OCI-LY7 (cell line): ENCODE results near the gene PLEKHH1. TPM values are rescaled to one million over a fixed set of nuclear protein-coding genes. Genes with fewer than 3 reads are reported as not detected.

Source experiments
- BruUV-seq: library from RNA; stranded (reverse); fragments of 400-500 nt; replicated peaks from 2 replicates; lab custom pipeline; 2021; lab: Mats Ljungman, UMichigan
- CTCF ChIA-PET: fragments of 300-600 bp; sonication (Branson Sonifier 250); formaldehyde crosslinking; loops from one replicate; lab custom pipeline; 2022; ENCODE audit warnings: antibody characterized with exemption; ENCODE audit not compliant: unreplicated experiment; lab: Charles Lee
- POLR2A ChIA-PET: fragments of 300-600 bp; sonication (Branson Sonifier 250); formaldehyde crosslinking; loops from one replicate; lab custom pipeline; 2022; ENCODE audit warnings: antibody characterized with exemption; lab: Charles Lee
- DNase-seq: peaks from one replicate; pipeline ENCODE4 v3.0.0-alpha.2; 2015; ENCODE audit warnings: low spot score
- H2AFZ ChIP-seq: fragments of 200-600 bp; sonication (generic), shearing (Covaris generic); 2 replicates; pipeline ENCODE4 v1.6.1; 2014; ENCODE audit warnings: mild to moderate bottlenecking, antibody characterized with exemption, low read length, moderate library complexity
- H3K27ac ChIP-seq: fragments of 200-600 bp; sonication (generic); 2 replicates; pipeline ENCODE4 v1.5.1; 2014; ENCODE audit warnings: mixed run types, low read depth, mild to moderate bottlenecking, moderate library complexity, low read length, inconsistent platforms; ENCODE audit not compliant: poor library complexity, severe bottlenecking
- H3K36me3 ChIP-seq: fragments of 200-600 bp; sonication (generic); 2 replicates; pipeline ENCODE4 v1.6.1; 2014; ENCODE audit warnings: mild to moderate bottlenecking, antibody characterized with exemption, low read length, moderate library complexity, mixed read lengths; ENCODE audit not compliant: insufficient read depth
- H3K4me1 ChIP-seq: fragments of 200-600 bp; sonication (generic); 2 replicates; pipeline ENCODE4 v1.5.1; 2014; ENCODE audit warnings: mild to moderate bottlenecking, low read length; ENCODE audit not compliant: insufficient read depth, poor library complexity, severe bottlenecking
- H3K4me2 ChIP-seq: fragments of 200-600 bp; sonication (generic); 2 replicates; pipeline ENCODE4 v1.6.1; 2014; ENCODE audit warnings: mild to moderate bottlenecking, low read length
- H3K4me3 ChIP-seq: fragments of 200-600 bp; sonication (generic); 2 replicates; pipeline ENCODE4 v1.5.1; 2014; ENCODE audit warnings: mild to moderate bottlenecking, low read depth, low read length; ENCODE audit not compliant: poor library complexity, severe bottlenecking
- H3K79me2 ChIP-seq: fragments of 200-600 bp; sonication (generic); 2 replicates; pipeline ENCODE4 v1.6.1; 2016; ENCODE audit warnings: low read depth, mild to moderate bottlenecking, low read length, moderate library complexity, mixed read lengths; ENCODE audit not compliant: insufficient read depth
- H3K9me2 ChIP-seq: fragments of 200-600 bp; sonication (generic); 2 replicates; pipeline ENCODE4 v1.6.1; 2016; ENCODE audit warnings: mild to moderate bottlenecking, low read length, mixed read lengths; ENCODE audit not compliant: insufficient read depth
- H3K9me3 ChIP-seq: fragments of 200-600 bp; sonication (generic); 2 replicates; pipeline ENCODE4 v1.6.1; 2014; ENCODE audit warnings: mild to moderate bottlenecking, mixed run types, low read length, mixed read lengths
- H4K20me1 ChIP-seq: fragments of 200-600 bp; sonication (generic); 2 replicates; pipeline ENCODE4 v1.6.1; 2014; ENCODE audit warnings: mild to moderate bottlenecking, antibody characterized with exemption, low read length, moderate library complexity, mixed read lengths; ENCODE audit not compliant: insufficient read depth
- EZH2phosphoT487 ChIP-seq: fragments of 200-600 bp; sonication (generic); IDR thresholded peaks from 2 replicates; pipeline ENCODE4 v1.6.1; 2018; ENCODE audit warnings: low read depth, borderline replicate concordance, mild to moderate bottlenecking, mixed run types, antibody characterized with exemption, low read length, moderate library complexity, mixed read lengths
- intact Hi-C: fragments of 100-400 bp; cut with micrococcal nuclease; formaldehyde crosslinking; loops from one replicate; pipeline ENCODE4 v1.10.0; 2022; ENCODE audit not compliant: unreplicated experiment
- total RNA-seq, 2 experiments: library from RNA; depleted of rRNA in 1 of 2; stranded (reverse); fragments of >200 nt in 1 of 2; shearing (Covaris generic) in 1 of 2; gene quantifications; 2 replicates each; pipeline ENCODE4 v1.2.3, GENCODE V29; 2014 to 2022
- TF ChIP-seq, protein P1 (sequence below): fragments of 200-600 bp; sonication (generic); conservative IDR thresholded peaks from 2 replicates; pipeline ENCODE4 v1.5.1; 2014; ENCODE audit warnings: mild to moderate bottlenecking, antibody characterized with exemption, low read length, moderate library complexity, mixed read lengths

The PLEKHH1 gene
- total RNA-seq, 2 experiments from 2014 or later = not detected

DNA sequence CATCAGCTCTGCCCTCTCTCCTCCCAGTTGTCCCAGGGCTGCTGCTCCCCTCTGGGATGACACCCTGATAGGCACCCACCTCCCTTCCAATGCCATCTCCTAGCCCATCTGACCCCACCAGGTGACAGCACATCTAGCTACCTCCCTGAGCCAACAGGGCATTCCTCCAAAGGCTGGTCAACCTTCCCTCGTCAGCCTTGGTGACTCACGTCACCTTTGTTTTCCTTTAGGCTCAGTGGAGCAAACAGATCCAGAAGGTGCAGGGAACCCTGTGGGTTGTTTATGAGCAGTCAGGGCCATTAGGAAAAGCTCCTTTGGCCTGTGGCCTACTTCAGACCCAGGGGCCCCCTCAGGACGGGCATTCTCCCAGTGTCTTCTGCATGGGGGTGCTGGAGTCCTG, 34.6 kb downstream of the PLEKHH1 start:
- ChIA-PET POLR2A (no interaction called here), CTCF (no interaction called here)
- Histone ChIP-seq H3K4me2 (no peak overlapping the region), H3K4me3 (no peak overlapping the region), H3K79me2 (no peaks in the 10 kb centered on the region), H3K9me2 (no peaks in the 10 kb centered on the region), H4K20me1 (no peaks in the 10 kb centered on the region), H3K27ac (no peak overlapping the region), H3K4me1 (no peaks in the 10 kb centered on the region), H2AFZ (no peak overlapping the region), H3K36me3 (no peaks in the 10 kb centered on the region), H3K9me3 (no peaks in the 10 kb centered on the region)
- BruUV-seq = no TSS peak
- intact Hi-C loops = no loop called here
- no peak for DNase-seq
- TF ChIP-seq EZH2phosphoT487 = no peak
- TF ChIP-seq, protein P1, sequence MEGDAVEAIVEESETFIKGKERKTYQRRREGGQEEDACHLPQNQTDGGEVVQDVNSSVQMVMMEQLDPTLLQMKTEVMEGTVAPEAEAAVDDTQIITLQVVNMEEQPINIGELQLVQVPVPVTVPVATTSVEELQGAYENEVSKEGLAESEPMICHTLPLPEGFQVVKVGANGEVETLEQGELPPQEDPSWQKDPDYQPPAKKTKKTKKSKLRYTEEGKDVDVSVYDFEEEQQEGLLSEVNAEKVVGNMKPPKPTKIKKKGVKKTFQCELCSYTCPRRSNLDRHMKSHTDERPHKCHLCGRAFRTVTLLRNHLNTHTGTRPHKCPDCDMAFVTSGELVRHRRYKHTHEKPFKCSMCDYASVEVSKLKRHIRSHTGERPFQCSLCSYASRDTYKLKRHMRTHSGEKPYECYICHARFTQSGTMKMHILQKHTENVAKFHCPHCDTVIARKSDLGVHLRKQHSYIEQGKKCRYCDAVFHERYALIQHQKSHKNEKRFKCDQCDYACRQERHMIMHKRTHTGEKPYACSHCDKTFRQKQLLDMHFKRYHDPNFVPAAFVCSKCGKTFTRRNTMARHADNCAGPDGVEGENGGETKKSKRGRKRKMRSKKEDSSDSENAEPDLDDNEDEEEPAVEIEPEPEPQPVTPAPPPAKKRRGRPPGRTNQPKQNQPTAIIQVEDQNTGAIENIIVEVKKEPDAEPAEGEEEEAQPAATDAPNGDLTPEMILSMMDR = no peak

DNA sequence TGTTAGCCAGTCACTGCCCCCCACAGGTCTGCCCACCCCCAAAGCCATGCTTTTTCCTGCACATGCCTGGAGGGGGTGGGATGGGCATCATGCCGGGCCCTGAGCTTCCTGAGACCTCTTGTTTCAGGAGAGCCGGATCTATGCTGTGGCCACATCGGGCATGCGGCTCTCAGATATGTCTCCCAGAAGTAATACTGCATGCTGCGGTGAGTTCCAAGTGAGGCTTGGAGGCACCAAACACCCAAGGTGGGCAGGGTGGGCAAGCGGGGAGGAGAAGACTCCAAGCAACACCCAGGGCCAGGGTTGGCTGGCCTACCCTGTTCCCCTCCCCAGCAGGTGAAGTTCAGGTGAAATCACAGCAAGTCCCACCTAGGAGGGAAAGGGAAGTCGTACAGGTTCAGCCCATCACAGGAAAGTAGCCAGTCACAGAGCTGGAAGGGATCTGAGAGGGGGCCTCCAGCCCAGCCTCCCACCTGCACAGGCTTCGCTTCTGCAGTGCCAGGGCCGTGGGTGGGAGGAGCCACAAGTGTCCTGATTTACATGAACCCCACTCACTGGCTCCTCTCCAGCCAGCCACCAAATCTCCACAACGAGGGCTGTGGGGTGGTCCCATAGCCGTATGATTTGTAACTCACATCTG, 36.0 kb downstream of the PLEKHH1 start:
- H3K4me3 ChIP-seq = no peak overlapping the region
- no peaks in the 10 kb centered on the region for H3K79me2 ChIP-seq
- H3K4me2 ChIP-seq = no peak overlapping the region
- CTCF ChIA-PET = no interaction called here
- intact Hi-C loops = no loop called here
- H2AFZ ChIP-seq = no peak overlapping the region
- no peak overlapping the region for H3K27ac ChIP-seq
- H4K20me1 ChIP-seq = no peaks in the 10 kb centered on the region
- POLR2A ChIA-PET = interaction anchor here (1.0 to 1.3 kb wide), 2 partner anchors 26 to 57 kb away, joined by 3 read pairs; no protein-coding TSS in a partner anchor
- no peaks in the 10 kb centered on the region for H3K4me1 ChIP-seq
- no peaks in the 10 kb centered on the region for H3K9me2 ChIP-seq
- no peaks in the 10 kb centered on the region for H3K9me3 ChIP-seq
- no TSS peak for BruUV-seq
- no peak for TF ChIP-seq EZH2phosphoT487
- TF ChIP-seq, protein P1 = no peak
- DNase-seq = peak; percentile 12
- no peaks in the 10 kb centered on the region for H3K36me3 ChIP-seq

DNA sequence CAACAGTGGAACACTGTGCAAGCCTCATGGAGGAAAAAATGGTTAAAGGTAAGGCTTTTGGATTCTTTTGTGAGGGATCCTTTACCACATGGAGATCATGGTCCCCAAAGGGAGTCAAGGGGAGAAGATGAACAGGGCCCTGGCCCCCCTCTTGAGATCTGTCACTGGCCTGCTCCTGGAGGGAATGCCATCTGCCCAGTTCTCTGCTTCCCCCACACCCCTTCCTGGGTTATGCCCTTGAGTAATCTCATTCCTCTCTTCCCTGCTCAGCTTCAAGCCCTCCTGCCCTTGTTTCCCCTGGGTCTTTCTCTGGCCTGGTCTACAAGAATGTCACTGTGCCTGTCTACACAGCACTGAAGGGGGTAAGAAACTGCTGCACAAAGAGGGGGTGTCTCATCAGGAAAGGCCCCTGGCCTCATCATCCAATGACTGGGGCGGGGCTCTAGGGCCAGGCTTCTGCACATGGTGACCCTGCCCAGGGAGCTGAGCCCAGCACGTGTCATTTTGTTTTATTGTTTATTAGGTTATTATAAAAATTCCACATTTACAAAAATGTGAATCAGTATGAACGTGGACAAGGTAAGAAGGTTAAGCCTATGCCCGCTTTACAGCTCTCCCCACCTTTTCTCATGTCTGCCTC, 36.7 kb downstream of the PLEKHH1 start:
- TF ChIP-seq EZH2phosphoT487 = no peak
- TF ChIP-seq, protein P1 = no peak
- Histone ChIP-seq H3K27ac (no peak overlapping the region), H3K9me2 (no peaks in the 10 kb centered on the region), H3K4me2 (no peak overlapping the region), H3K4me1 (no peaks in the 10 kb centered on the region), H3K79me2 (no peaks in the 10 kb centered on the region), H3K9me3 (no peaks in the 10 kb centered on the region), H2AFZ (no peak overlapping the region), H3K36me3 (no peaks in the 10 kb centered on the region), H4K20me1 (no peaks in the 10 kb centered on the region), H3K4me3 (no peak overlapping the region)
- POLR2A ChIA-PET = interaction anchor here (0.9 to 1.0 kb wide), 2 partner anchors 57 to 148 kb away, joined by 3 read pairs; no protein-coding TSS in a partner anchor
- intact Hi-C loops = loop anchor here (2.0 kb wide), 1 partner anchor 43 kb away; no protein-coding TSS in a partner anchor
- DNase-seq = no peak
- BruUV-seq = no TSS peak
- CTCF ChIA-PET = no interaction called here
